ENCODE results near the gene PPP1R16B.

The PPP1R16B gene

GRCh38 chr20:38828514-38829295, 23.2 kb downstream of the PPP1R16B start:
- no peak for TF ChIP-seq CTCF (IDR thresholded peaks at IDR 0.05; ENCODE audit: low read depth, low read length)
- DNase-seq (ENCODE audit: extremely low read depth, low read depth): no peak

- no peak for DNase-seq (ENCODE audit: extremely low read depth, low read depth)
- TF ChIP-seq CTCF (IDR thresholded peaks at IDR 0.05; ENCODE audit: low read depth, low read length): no peak
These were observed 23.9 kb downstream of the PPP1R16B start for GRCh38 chr20:38829296-38829875.

GRCh38 chr20:38830356-38830755, 24.9 kb downstream of the PPP1R16B start:
- no peak for DNase-seq (ENCODE audit: extremely low read depth, low read depth)
- TF ChIP-seq CTCF (IDR thresholded peaks at IDR 0.05; ENCODE audit: low read depth, low read length): no peak

GRCh38 chr20:38831049-38831691, 25.7 kb downstream of the PPP1R16B start:
- TF ChIP-seq CTCF (IDR thresholded peaks at IDR 0.05; ENCODE audit: low read depth, low read length): no peak
- no peak for DNase-seq (ENCODE audit: extremely low read depth, low read depth)

- TF ChIP-seq CTCF (IDR thresholded peaks at IDR 0.05; ENCODE audit: low read depth, low read length): no peak
These were observed 26.6 kb downstream of the PPP1R16B start for GRCh38 chr20:38831995-38832620.

GRCh38 chr20:38833154-38833856, 27.8 kb downstream of the PPP1R16B start:
- DNase-seq (ENCODE audit: extremely low read depth, low read depth): no peak
- no peak for TF ChIP-seq CTCF (IDR thresholded peaks at IDR 0.05; ENCODE audit: low read depth, low read length)

More at GRCh38 chr20:38831995-38832620, 26.6 kb downstream of the PPP1R16B start:
- no peak for DNase-seq (ENCODE audit: extremely low read depth, low read depth)

Measured in AG09319 (cell line).